Stimulated activated CD4-positive, alpha-beta T cell treated with anti-CD3 and anti-CD28 coated beads, Interleukin-2, amount 100 ng/mL, for 48 hours (primary cell): ENCODE data around the gene HACD2.
"Not testable (repeated sequence)": the region's sequence is repeated elsewhere in the genome, so short reads cannot be mapped to it uniquely, and the experiment has no call there.

Source experiments
- DNase-seq, 2 donors: peaks; one replicate each; pipeline ENCODE4 v3.0.0-alpha.2; 2020

The HACD2 gene

DNA sequence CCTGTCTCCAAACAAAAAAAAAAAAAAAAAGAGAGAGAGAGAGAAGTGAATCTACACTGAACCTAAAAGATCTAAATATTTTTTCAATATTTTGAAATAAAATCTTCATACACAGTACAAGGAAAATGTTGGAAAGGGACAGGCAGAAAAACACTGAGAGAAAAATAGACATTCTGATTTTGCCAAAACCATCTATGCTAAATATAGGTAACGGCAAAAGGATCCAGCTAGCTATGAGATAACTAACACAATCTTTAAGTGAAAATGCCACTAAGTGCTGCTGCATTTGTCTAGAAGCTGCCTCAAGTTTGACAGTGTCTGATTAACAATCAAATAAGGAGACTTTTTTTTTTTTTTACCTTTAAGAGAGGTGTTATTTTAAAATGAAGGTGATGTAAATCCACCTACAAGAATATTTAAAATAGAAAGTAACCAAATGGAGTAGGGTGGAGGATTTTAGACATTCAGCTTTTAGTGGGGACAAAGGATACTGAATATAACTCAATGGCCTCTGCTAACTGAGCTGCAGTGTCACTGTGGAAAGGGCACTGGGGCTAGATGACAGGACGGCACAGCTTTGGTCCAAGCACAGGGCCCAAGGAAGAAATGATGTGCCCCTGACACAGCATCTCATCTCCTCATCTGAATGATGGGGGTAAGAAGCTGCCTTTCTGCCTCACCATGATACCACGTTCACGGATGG, 62.4 kb downstream of the HACD2 start:
- DNase-seq = no peak

DNA sequence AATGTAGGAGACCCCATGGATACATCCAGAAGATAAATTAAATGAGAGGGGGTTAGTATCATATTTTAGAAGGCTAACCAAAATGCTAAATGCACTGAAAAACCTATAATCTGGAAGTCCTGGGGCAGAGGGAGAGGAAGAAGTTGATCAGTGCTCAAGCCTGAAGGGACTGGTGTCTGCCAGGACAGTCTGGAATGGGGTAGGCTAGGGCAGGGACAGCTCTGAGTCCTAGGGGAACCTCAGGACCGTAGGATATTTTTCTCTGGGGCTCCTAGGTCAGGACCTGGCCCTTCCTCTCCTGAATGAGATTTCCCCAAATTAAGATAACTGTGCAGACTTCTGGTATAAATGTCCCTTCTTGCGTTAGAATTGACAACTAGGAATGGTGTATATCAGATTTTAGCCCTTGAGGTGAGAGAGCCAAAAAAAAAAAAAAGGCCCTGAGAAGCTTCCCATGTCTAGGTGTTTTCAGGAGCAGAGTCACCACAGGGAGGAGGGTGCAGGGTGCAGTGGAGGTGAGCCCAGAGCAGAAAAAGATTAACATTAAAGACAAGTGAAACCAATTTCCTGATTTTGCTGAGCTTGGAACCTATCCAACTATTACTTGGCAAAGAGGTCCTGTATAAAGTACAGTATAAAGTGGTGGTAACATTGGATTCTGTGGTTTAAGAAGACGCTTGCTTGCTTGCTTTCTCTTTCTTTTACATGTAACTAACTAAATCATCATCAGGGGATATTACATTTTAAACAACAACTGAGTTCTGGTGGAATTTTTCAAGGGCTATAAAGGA, 63.5 kb downstream of the HACD2 start:
- no peak for DNase-seq

GRCh38 chr3:123520656-123521055, 64.2 kb downstream of the HACD2 start:
- no peak for DNase-seq

GRCh38 chr3:123518892-123519485, 65.9 kb downstream of the HACD2 start:
- no peak for DNase-seq

GRCh38 chr3:123511726-123512125, 73.1 kb downstream of the HACD2 start:
- no peak for DNase-seq

- DNase-seq = no peak
Observed at GRCh38 chr3:123511084-123511483, 73.8 kb downstream of the HACD2 start.

DNA sequence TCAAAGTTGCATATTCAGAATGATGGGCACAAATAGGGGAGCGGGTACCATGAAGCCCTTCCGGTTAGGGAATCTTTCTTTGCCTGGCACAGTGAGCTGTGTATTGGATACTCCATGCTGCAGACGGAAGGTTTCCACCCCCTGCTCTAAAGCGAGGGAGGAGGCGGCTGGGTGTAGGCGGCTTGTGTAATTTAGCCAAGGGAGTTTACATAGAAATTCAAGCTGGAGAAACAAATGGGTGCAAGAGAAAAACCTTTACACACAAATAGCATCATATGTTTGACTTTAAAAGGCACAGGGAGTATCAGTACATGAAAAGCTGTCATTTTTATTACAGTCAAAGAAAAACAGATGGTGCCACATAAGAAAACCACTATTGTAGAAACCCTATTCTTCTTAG, 76.7 kb downstream of the HACD2 start:
- no peak for DNase-seq

DNA sequence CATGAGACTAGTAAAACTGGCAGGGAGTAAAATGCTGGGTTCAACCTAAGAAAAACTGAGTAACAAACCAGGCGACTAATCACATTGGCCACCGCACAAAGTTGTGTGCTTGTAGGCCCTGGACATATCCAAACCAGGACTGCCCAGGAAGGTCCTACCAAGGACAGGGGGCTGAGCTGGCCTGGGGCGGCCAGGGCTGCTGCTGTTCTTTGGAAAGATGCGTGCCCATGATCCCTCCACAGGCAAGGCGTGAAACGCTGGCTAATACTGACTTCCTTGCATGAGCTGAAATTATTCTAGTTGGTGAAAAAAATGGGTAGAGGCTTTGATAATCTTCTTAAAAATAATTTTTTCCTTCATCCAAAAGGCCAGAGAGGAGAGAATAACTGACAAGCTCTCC, 79.0 kb downstream of the HACD2 start:
- no peak for DNase-seq

DNA sequence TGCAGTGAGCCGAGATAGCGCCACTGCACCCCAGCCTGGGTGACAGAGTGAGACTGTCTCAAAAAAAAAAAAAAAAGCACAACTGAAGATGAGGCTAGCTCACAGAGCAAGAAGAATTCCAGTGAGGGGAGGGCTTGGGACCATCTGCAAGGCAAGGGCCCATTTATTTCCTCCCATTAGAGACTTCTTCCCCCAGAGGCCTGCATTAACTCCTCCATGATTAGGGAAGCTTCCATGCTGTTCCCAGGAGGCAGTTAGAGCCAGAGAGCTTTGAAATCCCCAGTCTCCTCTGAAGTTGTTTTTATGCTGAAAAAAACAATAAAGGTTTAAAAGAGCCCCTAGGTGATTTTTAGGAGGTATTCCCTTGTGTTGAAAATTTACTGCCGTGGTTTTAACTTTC, 81.7 kb downstream of the HACD2 start:
- DNase-seq = no peak

- no peak for DNase-seq
Observed at GRCh38 chr3:123499322-123499721, 85.5 kb downstream of the HACD2 start.

DNA sequence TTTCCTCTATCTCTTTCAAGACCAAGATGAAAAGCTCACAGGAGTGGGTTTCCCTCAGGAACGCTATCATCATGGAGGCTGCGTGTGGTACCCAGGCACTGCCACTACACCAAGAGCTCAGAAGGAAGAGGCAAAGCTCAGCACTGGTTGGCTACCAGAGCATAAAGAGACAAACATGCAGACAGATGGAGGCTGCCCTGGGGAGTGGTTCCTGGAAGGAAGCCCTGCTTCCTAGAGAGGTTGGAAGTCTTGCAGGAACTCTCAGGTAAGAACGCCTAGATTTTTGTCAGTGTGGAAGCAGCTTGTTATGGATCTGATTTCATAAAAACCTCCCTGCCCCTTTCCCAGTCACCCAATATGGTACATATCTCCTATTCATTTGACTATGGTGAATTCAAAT, 86.1 kb downstream of the HACD2 start:
- no peak for DNase-seq

- DNase-seq = no peak
Observed at GRCh38 chr3:123493912-123494311, 90.9 kb downstream of the HACD2 start.

DNA sequence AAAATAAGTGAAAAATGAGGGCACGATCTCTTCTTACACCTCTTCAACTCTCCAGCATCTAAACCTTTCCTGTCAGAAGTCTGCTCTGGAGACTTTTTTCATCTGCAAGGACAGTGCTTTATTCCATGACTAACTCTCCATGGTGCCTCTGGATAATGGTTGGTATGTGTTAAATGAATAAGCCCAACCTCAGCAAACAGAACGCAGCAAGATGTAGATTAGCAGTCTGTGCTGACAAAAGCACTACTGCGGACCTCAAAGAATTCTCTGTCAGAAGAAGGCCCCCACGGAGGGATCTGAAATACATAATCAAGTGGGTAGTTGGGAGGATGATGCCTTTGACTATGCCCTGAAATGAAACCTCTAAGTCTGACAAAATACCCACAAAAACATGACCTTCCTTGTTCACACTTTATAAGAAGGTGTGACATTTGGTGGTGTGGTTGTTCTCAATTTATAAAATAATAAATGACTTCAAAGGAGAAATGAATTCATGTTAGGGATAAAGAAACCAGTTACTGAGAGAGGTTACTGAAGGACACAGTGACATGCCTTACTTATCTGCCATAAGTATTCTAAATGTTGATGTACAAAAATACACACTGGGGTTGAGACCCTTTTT, 92.8 kb downstream of the HACD2 start:
- no peak for DNase-seq

DNA sequence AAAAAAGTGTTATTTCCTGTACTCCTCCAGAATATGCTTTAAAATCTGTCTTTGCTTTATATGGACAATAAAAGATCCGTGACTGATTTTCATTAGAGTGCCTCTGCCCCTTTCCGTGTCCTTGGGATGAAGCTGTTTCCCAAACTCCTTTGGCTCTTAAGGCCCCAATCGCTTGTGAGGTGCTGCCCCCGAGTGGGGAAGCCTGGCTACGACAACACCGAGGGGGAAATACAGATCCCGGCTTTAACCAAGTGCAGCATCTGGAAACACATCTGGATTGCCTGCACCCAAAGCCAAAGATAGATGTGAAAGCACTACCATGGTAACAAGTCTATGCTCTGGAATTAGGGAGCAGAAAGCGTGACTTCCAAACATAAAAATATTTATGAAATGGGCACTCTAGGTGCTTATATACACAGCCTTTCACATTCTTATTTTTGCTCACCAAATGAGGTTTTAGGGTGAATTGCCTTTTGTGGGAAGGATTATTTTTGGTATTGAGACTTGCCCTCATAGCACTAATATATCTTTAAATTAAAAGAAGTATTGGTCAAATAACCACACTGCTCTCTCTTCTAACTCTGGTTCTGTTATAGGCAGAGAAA, 95.4 kb downstream of the HACD2 start:
- DNase-seq = peak; percentile 37 to 46

- no peak for DNase-seq
Observed at GRCh38 chr3:123488645-123489347, 96.1 kb downstream of the HACD2 start.

DNA sequence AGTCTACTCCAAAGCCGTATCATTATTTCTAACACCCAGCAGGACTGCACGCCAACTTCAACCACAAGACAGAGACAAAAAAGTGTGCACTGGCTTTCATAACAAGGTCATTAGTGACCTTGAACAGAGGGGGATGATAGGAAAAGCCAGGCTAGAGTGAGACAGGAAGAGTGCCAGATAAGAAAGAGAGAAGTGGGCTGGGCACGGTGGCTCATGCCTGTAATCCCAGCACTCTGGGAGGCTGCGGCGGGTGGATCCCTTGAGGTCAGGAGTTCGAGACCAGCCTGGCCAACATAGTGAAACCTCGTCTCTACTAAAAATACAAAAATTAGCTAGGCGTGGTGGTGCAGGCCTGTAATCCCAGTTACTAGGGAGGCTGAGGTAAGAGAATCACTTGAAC, 97.8 kb downstream of the HACD2 start:
- not testable (repeated sequence) for DNase-seq

GRCh38 chr3:123486460-123486859, 98.4 kb downstream of the HACD2 start:
- no peak for DNase-seq

GRCh38 chr3:123485551-123485950, 99.3 kb downstream of the HACD2 start:
- no peak for DNase-seq

- DNase-seq = no peak
Observed at GRCh38 chr3:123483146-123483545, 101.7 kb downstream of the HACD2 start.

- no peak for DNase-seq
Observed at GRCh38 chr3:123481722-123482457, 103.0 kb downstream of the HACD2 start.

- no peak for DNase-seq
Observed at GRCh38 chr3:123481071-123481470, 103.8 kb downstream of the HACD2 start.

DNA sequence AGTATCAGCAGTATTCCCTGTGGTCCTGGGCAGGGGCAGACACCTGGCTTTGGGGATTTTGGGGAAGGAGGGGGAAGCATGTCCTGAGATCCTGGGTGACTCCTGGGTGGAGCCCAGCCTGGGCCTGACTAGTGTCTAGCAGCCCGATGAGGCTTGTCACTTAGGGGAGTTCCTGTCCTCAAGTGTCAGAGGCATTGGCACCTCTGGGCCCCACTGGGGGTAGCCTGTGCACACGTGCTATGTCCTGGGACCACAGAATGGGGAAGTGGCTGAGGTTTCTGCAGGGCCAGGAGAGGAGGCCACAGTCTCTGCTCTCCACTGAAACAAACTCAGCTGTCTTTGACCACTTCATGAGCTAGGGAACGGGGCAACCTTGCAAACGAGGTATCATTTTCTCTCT, 104.4 kb downstream of the HACD2 start:
- DNase-seq = no peak
